HTR-8/SVneo (cell line): ENCODE results near the gene CCDC116.
"Not testable (repeated sequence)": the region's sequence is repeated elsewhere in the genome, so short reads cannot be mapped to it uniquely, and the experiment has no call there.

Source experiments
- DNase-seq: peaks from one replicate; pipeline ENCODE4 v3.0.0; 2011; ENCODE audit warnings: low spot score, mixed read lengths; ENCODE audit not compliant: insufficient read length
- FAIRE-seq: peaks from 2 replicates; lab custom pipeline; 2011; peaks lifted over from hg19 to GRCh38; lab: Jason Lieb, UNC

Gene CCDC116

DNA sequence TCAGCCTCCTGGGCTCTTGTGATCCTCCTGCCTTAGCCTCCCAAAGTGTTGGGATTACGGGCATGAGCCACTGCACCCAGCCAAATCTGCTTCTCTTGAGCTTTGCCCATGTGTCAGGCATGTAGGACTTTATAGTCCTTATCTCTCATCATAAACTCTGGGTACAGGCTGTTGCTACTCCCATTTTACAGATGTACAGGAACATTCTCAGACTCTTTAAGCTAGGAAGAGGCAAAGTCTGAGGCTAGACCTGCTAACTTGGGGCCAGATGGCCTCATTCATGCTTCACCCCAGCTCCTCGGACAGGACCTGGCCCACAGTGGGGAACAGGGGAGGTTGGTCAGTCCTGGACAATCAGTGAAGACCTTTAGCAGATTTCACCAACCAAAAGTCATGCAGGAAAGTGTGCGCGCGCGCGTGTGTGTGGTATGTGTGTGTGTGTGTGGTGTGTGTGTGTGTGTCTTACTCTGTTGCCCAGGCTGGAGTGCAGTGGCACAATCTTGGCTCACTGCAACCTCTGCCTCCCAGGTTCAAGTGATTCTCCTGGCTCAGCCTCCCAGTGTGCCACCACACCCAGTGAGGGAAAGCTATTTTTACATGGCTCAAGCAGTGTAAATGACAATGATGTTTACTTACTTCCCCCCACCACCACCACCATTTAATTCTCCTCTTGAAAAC is 26.5 kb upstream of the CCDC116 start:
- FAIRE-seq (no peak), DNase-seq (no peak)

DNA sequence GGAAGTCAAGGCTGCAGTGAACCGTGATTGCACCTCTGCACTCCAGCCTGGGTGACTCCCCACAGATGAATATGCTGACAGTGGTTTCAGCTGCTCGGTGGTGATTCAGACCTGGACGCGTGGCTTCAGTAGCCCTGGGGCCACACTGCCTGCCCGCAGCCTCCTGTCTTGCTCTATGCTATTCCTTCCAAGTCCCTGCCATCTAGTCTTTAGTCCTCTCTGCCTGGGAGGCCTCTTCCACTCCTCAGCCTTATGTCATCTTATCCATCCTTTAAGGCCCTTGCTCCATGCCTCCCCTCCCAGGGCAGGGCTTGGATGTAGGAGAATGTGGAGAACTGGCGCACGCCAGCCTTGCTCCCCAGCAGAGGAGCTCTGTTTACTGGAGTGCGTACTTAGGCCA is 25.8 kb upstream of the CCDC116 start:
- FAIRE-seq = no peak
- no peak for DNase-seq

DNA sequence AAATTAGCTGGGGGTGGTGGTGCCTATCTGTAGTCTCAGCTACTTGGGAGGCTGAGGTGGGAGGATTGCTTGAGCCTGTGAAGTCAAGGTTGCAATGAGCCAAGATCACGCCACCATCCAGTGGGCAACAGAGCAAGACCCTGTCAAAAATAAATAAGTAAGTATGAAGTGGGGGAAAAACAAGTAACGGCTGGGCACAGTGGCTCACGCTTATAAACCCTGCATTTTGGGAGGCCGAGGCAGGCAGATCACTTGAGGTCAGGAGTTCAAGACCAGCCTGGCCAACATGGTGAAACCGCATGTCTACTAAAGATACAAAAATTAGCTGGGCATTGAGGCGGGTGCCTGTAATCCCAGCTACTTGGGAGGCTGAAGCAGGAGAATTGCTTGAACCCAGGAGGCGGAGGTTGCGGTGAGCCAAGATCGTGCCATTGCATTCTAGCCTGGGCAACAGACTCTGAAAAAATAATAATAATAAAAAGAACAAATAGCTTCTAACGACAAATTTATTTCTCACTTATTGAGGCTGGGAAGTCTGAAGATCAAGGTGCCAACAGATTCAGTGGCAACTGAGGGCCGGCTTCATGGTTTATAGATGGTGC is 22.9 kb upstream of the CCDC116 start:
- not testable (repeated sequence) for FAIRE-seq, DNase-seq

DNA sequence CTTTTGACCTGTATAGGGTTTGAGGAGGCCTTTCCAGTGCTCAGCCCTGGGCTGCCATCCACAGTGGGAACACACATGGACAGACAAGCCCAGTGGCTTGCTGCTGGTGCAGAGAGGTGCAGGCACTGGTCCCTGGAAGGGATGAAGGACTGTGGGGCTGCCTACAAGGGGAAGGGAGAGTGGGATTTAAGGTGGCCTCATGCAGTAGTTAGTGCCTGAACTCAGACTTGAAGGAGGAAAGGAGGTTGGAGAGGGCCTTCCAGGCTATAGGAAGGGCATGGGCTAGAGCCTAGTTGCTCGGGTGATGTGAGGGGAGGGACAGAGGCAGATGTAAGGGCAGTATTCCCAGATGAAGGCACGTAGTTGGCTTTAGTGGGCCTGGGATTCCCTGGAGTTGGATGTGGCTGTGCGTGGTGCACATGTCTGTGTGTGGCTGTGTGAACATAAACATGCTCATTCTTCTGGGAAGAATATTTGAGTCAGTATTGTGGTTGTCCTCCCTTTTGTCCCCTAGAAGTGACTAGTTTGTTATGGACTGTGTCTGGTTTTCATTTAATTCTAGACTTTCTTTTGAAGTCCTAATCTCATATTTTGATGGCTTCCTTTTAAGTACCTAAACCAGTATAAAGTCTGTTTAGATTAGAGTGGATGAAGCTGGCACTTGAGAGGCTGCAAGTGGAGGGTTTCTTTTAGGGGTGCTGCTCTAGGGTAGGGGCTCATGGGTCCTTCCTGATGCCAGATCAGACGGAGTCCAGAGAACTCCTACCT is 21.2 kb upstream of the CCDC116 start:
- no peak for FAIRE-seq

DNA sequence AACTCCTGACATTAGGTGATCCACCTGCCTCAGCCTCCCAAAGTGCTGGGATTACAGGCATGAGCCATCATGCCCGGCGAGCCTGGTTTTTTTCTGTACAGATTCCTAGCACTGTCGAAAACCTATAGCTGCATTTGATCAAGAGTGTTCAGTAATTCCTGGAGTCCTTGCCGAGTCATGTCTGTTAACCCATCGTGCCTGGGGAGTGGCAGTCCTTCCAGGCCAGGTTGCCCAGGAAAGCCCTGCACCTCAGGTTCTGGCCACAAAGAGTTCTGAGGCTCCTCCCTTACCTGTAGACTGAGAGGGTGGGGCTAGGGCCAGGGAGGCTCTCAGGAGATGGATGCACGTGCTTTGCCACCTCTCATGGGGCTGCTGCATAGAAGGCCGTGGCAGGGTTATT is 19.7 kb upstream of the CCDC116 start:
- FAIRE-seq (no peak), DNase-seq (no peak)

More for the DNA sequence above, 21.2 kb upstream of the CCDC116 start:
- no peak for DNase-seq

DNA sequence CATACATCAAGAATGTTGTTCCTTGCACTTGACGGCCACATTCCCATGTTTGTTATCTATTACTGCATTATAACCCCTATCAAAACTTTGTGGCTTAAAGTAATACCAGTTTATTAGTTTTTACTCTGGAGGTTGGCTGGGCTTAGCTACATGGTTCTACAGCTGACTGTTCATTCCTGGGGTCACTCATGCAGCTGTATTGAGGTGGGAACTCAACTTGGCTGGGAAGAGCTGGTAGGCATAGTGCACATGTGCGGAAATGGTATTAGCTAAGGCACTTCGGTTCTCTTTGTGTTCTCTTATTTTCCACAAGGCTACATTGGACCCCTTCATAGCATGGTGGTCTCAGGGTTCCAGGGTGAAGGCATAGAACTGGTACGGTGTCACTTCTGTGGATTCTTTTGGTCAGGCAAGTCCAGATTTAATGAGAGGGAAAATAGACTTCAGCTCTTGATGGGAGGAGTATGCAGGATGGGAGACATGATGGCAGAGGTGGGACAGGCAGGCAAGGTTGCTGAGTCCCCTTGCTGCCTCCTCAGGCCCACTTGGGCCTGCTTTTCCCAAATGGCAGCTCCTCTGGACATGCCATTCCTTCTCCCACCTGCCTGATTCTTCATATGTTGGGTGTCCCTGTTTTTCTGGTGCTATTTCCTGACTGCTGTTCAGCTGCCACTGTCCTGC is 18.9 kb upstream of the CCDC116 start:
- DNase-seq (no peak), FAIRE-seq (no peak)

DNA sequence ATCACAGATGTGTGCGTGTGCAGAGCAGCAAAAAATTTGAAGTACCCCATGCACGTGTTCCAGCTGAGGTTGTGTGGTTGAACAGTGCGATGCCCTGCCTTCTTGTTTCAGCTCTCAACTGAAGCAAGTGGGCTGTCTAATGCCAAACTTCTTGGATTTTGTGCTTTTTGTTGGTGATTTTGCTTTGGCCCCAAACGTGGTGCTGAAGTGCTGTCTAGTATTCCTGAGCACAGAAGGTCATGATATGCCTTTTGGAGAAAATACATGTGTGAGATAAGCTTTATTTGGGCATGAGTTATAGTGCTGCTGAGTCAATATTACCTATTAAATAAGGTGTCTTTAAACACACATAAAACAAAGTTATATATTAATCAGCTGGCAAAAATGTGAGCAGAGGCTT is 16.8 kb upstream of the CCDC116 start:
- FAIRE-seq (no peak), DNase-seq (no peak)

DNA sequence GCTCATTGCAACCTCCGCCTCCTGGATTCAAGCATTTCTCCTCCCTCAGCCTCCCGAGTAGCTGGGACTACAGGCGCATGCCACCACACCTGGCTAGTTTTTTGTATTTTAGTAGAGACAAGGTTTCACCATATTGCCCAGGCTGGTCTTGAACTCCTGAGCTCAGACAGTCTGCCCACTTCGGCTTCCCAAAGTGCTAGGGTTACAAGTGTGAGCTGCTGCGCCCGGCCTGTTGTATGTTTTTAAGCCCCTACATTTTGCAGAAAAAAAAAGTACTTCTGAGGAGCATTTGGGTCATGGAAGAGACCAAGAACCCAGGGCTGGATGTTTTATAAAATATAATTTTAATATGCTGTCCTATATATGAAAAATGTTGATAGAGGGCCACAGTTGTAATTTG is 15.2 kb upstream of the CCDC116 start:
- FAIRE-seq, DNase-seq: not testable (repeated sequence)

DNA sequence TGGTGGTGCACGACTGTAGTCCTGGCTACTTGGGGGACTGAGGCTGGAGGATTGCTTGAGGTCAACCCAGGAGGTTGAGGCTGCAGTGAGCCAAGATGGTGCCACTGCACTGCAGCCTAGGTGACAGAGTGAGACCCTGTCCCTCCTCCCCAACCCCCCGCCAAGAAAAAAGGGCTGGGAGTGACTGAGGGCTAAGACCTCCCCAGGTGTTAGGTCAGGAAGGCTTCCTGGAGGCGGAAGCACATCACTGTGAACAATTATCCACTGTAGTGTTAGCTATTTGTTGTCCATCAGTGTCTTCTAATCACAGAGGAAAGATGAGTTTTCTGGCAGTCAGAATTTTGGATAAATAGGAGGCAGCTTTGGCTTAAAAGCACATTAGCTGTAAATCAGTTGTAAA is 11.5 kb upstream of the CCDC116 start:
- DNase-seq (no peak), FAIRE-seq (no peak)

DNA sequence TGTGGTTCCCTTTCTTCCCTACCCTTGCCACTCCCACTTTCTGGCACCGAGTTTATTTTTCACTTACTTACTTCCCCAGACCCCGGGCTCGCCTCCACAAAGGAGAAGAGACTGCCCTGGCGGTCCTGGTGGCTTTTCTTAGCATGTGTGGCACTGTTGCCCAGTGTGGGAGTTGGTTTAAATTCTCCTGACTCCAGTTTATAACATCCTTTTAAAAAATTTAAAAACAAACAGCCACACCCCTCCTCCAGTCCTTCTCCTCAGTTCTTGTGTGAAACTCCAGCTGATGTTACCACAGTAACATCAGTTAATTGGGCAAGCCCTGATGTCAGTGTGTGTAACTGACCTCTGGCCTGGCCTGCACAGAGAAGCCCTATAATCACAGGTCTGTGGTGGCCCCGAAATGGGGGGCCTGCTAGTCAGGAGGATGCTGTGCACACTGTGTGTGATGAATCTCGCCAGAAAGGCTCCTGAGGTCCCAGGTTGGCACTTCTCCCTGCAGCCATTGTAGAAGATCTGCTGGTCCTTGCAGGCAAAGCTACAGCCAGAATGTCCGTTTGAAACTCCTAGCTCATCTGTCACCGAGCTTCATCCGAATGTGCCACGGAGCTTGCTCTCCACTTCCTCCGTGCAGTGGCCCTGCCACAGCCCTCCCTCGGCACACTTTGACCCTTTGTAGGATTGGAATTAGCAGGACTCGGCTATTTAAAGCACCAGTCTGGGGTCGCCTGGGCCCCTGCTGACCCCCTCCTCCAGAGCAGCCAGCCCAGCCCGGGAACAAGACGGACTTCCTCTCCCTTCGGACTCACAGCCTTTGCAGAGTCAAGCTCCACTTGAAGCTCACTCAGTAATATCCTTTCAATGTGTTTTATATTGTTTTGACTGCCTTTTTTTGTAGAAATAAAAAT is 10.3 kb upstream of the CCDC116 start:
- DNase-seq = no peak
- FAIRE-seq = no peak

DNA sequence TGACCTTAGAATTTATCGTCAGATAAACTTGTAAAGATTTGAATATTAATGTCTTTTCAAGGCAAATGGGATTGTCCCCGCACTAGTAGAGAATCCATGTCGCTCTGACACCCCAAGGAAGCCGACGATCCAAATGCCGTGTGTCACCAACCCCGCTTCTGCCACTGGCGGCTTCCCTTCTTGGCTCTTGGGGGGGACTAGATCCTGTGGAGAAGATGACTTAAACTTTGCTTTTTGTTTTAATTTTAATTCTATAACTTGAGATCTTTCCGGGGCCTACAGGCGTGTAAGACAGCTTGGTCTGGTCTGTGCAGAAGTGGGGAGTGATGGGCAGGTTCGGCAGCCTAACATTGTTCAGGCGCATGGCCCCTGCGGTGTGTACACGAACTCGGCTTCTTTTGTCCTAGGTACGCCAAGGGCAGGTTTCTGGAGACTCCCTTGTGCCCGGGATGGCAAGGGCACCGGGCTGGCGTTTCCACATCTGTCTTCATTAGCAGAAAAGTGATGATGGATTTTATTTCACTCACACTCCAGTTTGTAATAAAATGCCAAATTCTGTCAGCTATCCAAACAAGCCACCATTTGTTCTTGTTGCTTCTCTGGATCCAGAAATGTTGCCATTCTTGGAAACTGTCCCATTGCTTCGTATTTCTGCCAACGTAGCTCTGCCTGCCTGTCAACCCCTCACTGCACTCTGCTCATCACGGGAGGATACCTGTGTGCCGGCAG is 9.5 kb upstream of the CCDC116 start:
- no peak for FAIRE-seq

DNA sequence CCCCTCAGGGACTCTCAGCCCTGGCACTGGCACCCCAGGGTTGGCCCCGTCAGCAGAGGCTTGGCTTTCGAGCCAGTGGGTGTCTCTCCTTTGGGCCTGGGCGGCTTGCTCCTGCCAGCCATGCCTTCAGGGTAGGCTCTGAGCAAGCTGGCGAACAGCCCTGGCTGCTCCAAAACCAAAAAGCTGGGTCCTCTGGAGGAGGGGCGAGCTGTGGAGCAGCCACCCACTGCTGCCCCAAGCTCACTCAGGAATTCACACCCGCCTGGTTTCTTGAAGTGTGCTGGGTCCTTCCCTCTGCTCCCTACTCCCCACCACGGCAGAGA is 9.0 kb upstream of the CCDC116 start:
- DNase-seq (no peak), FAIRE-seq (no peak)

More for the DNA sequence above, 9.5 kb upstream of the CCDC116 start:
- no peak for DNase-seq

DNA sequence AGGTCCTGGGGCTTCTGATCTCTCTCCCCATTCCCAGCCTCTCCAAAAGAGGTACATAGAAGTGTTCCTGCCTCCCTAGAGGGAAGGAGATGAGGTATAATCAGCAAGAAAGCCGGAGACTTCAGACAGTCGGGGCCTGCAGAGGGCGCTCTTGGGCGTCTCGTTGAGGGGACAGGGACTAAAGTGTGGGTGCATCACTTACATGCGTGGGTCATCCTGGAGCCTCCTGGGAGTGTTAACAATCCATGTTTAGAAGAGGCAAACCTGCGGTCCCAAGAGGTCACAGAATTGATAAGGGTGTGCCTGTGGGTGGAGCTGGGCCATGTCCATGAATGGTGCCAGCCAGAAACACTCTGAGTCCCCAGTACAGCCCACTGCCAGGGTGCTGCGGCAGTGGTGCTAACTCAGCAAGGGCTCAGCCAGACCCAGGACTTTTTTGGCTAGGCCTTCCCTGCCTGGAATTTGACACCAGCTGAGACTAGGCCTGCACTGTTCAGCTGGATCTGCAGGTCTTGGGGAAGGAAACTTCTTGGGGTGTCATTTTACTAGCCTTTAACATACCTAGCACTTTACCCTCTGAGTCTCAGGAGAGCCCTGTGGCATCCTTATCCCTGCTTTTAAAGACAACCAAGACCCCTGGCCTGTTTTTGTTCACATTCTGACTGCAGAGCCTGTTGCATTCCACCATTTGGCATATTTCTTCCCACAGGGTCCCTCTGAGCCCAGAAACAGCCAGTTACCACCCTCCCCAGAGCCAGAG is 8.3 kb upstream of the CCDC116 start:
- FAIRE-seq = no peak
- DNase-seq = no peak

DNA sequence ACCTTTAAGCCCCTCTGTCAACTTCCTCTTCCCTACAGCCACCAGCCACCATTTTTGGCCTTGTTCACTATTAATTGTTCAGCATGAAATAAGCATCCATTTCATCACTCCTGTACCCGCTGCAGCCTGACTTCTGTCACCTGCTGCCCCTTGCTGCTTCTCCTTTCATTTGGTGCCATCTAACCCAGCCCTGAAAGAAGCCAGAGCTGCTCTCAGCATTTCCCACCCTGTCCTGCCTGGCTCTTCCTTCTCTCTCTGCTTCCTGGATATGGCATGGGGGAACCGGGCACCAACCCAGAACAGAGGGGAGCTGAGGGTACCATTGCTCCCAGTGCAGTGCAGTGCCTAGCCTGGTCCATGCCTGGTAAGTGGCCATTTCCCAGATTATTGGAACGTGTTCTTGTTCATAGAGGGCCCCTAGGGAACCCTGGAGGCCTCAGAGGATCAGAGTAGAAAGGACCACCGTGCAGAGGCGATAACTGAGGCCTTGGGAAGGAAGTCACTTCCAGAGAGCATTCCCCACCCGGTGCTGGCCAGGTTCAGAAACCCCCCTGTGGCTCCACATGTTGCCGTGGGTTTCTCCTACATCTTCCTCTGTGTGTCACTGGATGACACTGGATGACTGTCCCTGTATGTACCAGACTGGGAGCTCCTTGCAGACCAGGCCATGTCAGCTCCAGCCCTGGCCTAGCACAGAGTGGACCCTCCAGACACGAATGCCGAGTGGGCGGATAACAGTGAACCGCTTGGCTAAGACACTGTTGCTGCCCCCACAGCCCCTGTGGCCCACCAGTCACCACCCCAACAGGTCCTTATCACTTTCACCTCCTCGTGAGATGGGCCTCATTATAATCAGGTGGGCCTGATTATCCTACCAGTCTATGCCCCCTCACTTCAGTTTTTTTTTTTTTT is 7.4 kb upstream of the CCDC116 start:
- DNase-seq = no peak

DNA sequence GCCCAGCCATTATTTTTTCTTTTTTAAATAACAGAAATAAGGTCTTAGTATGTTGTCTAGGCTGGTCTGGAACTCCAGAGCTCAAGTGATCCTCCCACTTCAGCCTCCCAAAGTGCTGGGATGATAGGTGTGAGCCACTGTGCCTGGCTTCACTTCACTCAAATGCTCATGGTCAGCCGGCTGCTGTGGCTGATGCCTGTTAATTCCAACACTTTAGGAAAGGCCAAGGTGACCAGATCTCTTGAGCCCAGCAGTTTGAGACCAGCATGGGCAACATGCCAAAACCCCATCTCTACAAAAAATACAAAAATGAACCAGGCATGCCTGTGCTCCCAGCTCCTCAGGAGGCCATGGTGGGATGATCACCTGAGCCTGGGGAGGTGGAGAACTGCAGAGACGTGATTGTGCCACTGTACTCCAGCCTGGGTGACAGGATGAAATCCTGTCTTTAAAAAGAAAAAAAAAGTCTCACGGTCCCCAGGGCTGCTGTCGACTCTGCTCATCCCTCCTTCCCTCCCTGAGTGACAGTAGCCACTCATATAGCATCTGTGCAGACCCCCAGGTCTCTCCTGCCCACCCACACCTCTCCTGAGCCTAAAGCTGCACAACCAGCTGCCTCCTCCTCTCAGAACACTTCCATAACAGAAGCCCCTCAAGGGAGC is 6.4 kb upstream of the CCDC116 start:
- FAIRE-seq (no peak), DNase-seq (no peak)

More for the DNA sequence above, 7.4 kb upstream of the CCDC116 start:
- no peak for FAIRE-seq

DNA sequence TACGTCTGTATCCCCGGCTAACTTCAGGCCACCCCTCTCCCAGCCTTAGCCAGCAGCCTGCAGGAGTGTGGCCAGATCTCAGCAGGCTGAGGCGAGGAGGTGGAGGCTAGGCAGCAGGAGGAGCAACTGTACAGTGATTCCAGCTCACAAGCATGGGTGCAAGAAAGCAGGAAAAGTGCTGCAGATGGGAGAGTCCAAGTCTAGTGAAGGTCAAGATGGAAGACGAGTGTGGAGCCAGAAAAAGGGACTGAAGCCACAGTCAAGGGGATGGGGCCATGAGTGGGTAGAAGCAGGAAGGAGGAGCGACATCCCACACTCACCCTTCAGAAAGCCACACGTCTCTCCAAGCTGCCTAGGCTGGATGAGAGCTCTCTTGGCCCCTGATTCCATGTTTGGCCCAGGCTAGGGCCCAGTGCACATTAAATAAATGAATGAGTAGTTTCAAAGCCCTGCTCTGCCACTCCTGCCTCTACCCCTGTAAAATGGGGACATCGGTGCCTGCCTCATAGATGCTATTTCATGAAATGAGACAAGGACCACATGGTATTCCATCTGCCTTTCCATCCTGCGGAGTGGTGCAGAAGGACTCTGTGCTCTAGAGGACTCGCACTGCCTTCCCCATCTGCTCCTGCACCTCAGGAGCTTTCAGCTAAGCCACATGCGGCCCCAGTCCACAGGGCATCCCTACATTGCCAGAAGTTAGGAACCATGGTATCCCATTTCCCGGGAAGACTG is 5.7 kb upstream of the CCDC116 start:
- DNase-seq = no peak
- no peak for FAIRE-seq
